Choroid plexus epithelial cell (primary cell): ENCODE measurements around the gene DMRT1.
A peak's percentile ranks its signal among the peaks of the same experiment; 100 is the strongest.

Source experiments
- DNase-seq: peaks from one replicate; pipeline ENCODE4 v3.0.0-alpha.2; 2010; ENCODE audit warnings: low read depth
- H3K4me3 ChIP-seq: 2 replicates; pipeline ENCODE4 v1.5.1; 2011; ENCODE audit warnings: low read depth, mild to moderate bottlenecking, control low read depth, low read length, moderate library complexity
- CTCF ChIP-seq: conservative IDR thresholded peaks from 2 replicates; pipeline ENCODE4 v1.5.1; 2011; ENCODE audit warnings: low read depth, mild to moderate bottlenecking, control low read depth, inconsistent platforms, low read length, moderate library complexity

Gene DMRT1

GRCh38 chr9:1007312-1007711, 165.8 kb downstream of the DMRT1 start:
- no peak overlapping the region for H3K4me3 ChIP-seq
- no peak for TF ChIP-seq CTCF
- no peak for DNase-seq

GRCh38 chr9:1008216-1008615, 166.7 kb downstream of the DMRT1 start:
- DNase-seq, result peak; percentile 3
- no peak overlapping the region for H3K4me3 ChIP-seq
- no peak for TF ChIP-seq CTCF

- peak; percentile 79 for DNase-seq
- peak; percentile 94 for TF ChIP-seq CTCF
- no peak overlapping the region for H3K4me3 ChIP-seq
These were observed 167.7 kb downstream of the DMRT1 start for GRCh38 chr9:1009101-1009707.

- no peak for DNase-seq
- TF ChIP-seq CTCF, result no peak
- no peak overlapping the region for H3K4me3 ChIP-seq
These were observed 171.5 kb downstream of the DMRT1 start for GRCh38 chr9:1013021-1013420.

GRCh38 chr9:1014225-1014624, 172.7 kb downstream of the DMRT1 start:
- DNase-seq, result no peak
- no peak for TF ChIP-seq CTCF

GRCh38 chr9:1014640-1015039, 173.1 kb downstream of the DMRT1 start:
- no peak for DNase-seq
- no peak for TF ChIP-seq CTCF
- no peak overlapping the region for H3K4me3 ChIP-seq

More at GRCh38 chr9:1014225-1014624, 172.7 kb downstream of the DMRT1 start:
- H3K4me3 ChIP-seq, result no peak overlapping the region

GRCh38 chr9:1018121-1018520, 176.6 kb downstream of the DMRT1 start:
- H3K4me3 ChIP-seq, result no peak overlapping the region
- TF ChIP-seq CTCF, result peak; percentile 28
- peak; percentile 3 for DNase-seq
